HG03097 (cell line): ENCODE data around the gene TUBG1.
"Not testable (repeated sequence)": the region's sequence is repeated elsewhere in the genome, so short reads cannot be mapped to it uniquely, and the experiment has no call there.

ENCODE experiments used
- ATAC-seq: cut with Tn5 transposase; IDR thresholded peaks from one replicate; pipeline ENCODE4 v1.9.1; 2021; ENCODE audit not compliant: unreplicated experiment, low FRiP score

TUBG1 gene

DNA sequence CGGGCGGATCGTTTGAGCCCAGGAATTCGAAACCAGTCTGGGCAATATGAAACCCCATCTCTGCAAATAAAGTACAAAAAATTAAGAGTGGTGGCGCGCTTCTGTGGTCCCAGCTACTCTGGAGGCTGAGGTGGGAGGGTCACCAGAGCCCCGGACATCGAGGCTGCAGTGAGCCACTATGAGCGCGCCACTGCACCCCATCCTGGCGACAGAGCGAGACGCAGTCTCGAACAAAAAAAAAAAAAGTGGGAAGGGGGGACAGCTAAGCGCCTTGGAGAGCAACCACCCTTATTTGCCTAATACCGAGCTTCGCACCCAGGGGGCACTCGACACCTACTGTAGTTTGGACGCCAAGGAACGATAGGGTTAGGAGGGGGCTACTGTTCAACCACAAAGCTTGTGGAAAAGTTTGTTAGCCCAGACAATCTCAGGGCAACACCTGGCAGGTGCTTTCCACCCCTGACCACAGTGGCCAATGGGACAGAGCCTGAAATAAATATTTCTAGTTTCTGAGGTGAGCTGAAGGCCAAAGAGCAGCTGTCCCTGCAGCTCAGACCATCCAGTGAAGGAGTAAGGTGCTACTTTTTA is 31.1 kb upstream of the TUBG1 start:
- ATAC-seq: peak; percentile 36

DNA sequence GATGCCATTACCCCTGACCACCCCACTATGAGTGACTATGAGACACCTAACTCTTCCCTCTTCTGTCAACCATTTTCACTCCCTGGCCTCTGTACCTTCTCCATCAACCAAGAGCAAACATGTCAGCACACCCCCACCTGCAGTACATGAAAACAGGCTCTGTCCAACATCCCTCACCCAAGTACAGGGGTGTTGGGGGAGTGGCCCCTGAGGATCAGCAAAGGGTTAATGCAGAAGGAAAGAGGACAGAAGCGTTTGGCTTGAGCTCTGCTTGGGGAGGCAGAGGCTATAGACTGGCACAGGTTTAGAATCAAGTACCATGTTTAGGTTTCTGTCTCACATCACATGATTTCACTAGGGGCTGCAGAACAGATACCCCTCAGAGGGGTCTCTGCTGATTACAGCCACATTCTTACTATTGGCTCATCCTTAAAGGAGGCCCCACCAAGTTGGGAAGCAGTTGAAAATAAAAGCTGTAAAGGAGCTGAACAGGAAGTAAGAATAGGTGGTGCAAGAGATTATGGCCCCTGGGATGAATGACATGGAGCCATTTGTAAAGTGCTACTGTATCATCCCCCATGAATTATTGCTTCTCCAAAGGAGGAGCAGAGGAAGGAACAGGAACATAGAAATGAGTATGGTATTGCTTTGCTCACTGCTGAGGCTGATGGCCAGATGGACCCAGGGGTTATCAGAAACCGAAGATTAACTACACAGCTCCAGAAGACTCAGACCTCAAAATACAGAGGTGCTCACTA is 29.5 kb upstream of the TUBG1 start:
- no peak for ATAC-seq

DNA sequence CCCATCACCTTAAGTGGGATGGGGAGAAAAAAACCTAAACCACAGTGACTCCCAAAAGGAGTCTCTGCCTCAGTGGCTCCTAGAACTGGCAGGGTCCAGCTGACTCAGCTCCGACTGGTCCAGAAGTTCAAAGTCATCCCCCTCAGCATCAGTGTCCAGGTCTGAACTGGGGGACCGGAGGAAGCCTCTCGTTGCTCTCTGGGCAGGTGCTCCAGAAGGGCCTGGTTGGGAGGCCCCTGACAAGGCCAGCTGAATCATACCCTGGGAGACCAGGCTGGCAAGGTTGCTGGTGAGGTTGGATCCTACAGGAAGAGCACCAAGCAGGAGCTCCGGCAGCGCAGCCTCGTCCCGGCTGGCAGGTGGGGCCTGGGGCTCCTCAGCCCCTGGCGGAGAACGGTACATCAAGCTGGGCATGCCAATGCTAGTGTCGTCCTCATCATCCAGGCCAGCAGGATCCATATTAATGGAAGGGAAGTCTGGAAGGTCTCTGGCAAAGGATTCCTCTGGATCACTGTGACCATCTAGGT is 27.7 kb upstream of the TUBG1 start:
- ATAC-seq: no peak

DNA sequence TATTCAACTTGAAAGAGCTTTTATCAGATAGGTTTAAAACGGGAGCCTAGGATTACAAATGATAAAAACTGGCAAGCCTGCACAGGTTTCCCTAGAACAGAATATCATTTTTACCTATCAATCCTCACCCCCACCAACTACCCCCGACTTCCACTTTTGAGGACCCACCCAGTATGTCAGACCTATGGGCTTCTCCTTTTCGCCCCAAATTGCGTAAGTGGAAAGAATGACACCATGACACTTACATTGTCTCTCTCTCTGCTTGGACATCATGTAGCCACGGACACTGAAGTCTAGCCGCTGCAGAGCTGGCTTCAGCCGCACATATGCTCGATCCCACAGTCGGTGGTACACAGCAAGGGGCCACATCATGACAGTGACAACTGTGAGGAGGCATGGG is 24.6 kb upstream of the TUBG1 start:
- ATAC-seq: no peak

DNA sequence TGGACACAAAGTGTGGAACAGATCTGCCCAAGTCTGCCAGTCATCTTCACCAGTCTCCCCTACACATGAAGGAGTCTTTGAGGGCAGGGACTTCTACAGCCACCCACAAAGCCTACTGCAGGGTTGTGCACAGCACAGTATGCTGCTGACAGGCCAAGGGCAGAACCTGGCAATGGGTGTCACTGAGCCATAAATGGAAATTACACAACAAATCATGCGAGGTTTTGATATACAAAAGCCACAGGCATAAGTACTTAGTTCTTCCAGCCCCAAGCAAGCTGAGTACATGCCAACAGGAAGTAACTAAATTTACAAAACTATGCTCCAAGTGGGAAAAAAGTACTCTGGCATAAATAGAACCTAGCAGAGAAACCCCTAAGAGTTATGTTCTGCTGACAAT is 24.1 kb upstream of the TUBG1 start:
- no peak for ATAC-seq

DNA sequence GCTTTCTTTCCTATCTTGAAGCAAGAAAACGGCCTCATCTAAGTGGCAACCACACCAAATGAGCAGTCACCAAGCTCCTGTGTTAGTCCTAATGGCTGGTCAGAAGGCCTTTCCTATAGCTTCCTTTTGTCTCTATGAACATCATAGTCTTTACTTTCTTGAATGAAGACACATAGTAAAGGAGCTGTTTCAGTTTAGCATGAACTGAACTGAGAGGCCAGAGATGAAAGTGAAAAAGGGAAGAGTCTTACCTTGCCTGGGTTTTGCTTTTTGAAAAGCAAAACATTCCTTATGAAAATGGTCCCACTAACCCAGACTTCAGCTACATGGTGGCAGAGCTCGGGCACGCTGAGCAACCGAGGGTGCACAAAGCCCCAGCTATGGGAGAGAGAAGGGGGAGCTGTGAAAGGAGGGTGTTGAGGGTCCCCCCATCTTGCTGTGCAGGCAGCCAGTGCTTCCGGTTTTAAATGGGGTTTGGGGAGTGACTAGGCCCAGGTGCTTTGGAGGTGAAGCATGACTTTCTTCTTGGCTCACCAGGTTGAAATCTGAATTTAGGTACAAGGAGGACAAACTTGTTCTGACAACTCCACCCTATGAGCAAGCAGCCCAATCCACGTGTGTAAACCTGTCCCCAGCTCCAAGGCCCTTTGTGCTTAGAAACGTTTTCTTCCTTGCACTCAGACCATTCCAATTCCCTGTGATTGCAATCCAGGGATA is 22.8 kb upstream of the TUBG1 start:
- no peak for ATAC-seq

DNA sequence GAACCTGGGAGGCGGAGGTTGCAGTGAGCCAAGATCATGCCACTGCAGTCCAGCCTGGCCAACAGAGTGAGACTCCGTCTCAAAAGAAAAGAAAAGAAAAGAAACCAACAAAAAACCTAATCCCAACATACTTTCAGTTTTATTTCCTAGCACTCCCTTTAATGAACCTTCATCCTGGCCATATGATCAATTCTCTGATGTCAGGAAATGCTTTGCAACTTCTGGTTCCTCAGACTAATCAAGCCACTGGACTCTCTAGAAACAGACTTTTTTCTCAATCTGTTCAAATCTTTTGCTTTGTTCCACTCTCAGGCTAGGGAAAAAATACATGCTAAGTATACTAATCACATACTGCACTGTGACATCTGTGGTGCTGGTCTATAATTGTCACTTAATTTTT is 18.6 kb upstream of the TUBG1 start:
- no peak for ATAC-seq

DNA sequence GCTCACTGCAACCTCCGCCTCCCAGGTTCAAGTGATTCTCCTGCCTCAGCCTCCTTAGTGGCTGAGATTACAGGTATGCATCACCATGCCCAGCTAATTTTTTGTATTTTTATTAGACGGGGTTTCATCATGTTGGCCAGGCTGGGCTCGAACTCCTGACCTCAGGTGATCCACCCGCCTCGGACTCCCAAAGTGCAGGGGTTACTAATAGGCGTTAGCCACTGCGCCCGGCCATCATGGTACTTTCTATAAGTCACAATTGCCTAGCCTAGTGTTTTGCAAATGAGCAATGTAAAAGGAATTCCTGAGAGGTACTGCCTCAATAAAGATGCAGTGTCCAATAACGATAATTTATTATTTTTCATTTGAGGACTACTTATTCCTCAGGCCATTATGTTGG is 18.1 kb upstream of the TUBG1 start:
- ATAC-seq: no peak

DNA sequence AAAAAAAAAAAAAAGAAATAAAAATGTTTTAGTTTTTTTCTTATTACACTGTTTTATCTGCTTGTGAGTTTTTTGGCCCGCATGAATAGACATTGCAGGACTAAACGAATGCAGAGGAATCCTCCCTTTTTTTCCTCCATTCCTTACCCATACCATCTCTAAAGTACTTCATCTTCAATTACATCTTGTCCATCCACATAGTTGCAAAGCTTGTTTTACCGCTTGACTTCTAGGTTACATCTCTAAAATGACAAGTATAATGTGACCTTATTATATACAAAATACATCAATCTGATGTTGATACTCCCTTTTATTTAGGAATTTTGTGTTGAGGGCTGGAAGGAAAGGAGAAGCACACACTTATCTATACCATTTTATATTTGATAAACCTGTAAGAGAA is 13.1 kb upstream of the TUBG1 start:
- ATAC-seq: no peak

DNA sequence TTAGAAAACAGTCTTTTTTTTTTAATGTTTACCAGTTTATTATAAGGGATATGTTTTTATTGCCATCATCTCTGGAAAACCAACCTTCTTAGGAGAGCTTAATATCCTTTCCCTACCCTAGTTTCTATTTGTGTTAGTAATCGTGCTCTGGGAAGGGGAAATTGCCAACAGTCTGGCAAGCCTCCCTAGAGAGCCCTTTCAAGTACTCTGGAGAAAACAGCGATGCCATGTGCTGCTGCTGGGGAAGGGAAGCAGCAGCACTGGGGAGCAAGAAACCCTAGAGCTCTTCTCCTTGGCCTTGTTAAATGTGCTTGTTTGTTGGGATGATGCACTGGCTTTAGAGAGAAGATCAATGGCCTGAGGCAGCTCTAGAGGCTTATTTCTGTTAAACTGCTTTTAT is 10.6 kb upstream of the TUBG1 start:
- no peak for ATAC-seq

DNA sequence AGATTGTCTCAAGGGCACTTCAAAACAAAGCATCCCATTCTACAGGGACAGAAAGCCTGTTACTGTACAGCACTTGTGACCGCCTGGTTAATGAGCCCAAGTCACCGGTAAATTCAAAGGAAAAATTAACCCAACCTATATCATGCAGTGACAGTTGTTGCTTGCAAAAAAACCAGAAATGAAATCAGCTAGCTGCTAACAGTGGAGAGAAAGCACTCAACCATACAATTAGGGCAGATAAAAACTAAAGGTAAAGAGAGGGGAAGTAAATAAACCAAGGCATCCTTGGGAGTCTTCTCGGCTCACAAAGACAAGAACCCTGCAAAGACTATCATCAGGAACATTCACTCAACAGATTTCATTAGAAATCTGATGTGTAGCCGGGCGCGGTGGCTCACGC is 6.2 kb upstream of the TUBG1 start:
- no peak for ATAC-seq

DNA sequence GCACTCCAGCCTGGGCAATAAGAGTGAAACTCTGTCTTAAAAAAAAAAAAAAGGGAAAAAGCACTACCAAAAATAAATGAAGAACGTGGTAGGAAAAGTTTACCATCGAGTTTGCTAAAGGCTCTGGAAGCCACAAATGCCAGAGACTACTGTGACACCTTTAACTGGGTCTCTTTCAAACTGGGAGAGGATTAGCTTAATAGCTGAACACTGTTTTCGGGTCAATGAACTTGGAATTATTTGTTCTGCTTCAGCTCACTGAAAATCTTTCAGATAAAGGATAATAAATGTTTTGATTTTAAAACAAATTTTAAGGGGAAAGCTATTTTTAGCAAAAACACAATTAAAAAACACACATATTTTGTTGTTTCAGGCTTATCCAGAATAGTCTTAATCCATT is 1.7 kb upstream of the TUBG1 start:
- no peak for ATAC-seq

DNA sequence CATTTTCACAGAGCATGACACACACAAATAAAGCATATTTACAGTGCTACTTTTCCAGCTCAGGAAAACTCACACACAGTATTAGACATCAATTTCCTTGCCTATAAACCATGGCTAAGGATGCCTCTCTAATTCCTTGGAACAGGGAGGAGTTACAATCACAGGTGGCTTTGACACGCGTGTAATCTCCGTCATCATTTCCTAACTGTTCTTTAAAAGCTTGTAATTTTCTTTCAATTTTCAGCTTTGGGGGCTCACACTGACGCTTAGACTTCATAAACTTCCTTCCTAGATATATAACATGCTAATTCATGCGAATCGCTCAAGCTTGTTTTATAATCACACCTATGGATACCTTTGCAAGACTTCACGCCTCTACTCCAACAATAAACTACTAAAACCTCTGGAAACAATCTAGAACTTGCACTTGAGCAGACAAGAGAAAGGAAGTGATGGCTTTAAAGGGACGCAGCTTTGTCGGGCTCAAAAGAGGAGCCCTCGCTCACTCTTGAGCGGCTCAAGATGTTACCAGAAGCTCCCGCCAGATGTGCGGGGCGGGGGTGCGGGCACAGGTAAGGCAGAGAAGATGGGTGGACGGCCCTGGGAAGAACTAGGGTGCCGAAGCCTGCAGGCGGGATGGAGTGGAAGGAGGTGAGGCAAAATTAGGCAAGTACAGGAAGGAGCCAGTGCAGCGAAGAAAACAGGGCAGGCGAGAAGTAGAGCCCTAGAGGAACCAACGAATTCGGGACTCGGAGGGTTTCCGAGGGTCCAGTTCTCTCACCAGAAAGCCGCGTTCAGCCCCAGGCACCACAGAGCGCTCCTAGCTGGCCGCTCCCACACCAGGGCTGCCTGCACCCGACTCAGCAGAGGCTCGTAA is 940 bp upstream of the TUBG1 start:
- ATAC-seq: no peak

DNA sequence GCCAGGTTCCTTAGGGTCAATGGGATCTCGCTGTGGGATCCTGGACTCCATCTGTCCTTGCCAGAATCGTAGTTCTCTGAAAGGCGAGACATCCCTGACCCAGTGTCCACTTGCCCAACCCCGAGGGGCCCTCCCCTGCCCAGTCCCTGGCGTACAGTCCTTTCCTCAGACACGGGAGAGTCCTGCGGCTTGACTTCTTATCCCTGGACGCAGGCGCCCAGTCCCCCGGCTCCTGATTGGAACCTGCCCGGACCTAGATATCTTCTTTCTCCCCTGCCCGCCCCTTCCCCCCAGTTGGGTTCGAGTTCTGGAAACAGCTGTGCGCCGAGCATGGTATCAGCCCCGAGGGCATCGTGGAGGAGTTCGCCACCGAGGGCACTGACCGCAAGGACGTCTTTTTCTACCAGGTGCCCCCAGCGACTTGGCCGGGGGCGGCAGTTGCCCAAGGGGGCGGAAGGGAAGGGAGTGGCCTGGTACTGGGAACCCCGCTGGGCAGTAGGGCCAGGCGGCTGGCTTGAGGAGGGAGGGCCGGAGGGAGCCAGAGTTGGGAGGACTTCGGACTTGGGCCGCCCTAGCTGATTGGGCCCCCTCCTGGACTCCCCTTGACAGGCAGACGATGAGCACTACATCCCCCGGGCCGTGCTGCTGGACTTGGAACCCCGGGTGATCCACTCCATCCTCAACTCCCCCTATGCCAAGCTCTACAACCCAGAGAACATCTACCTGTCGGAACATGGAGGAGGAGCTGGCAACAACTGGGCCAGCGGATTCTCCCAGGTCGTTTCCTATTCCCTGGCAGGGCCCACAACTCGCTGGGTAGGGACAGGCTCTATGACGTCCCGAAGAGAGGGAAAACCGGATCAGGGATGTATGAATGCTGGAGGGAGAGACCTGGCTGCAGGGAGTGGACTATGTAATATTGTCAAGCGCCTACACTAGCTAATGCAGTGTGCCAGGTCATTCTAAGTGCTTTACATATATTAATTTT is 625 bp downstream of the TUBG1 start:
- not testable (repeated sequence) for ATAC-seq

DNA sequence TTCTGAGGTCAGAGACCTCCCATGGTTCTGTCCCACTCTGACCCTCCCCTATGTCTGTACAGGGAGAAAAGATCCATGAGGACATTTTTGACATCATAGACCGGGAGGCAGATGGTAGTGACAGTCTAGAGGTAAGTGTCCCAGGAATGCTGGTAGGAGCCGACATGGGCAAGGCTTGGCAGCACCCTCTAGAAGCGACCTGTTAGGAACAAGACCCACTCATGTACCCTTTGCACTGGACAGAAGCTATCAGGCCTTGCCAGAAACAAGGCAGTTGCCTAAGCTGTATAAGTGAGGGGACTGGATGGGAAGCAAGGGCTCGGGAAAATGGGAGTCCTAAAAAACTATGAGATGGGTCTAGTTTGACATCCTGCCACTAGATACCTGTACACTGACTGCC is 2.5 kb downstream of the TUBG1 start:
- ATAC-seq: no peak

DNA sequence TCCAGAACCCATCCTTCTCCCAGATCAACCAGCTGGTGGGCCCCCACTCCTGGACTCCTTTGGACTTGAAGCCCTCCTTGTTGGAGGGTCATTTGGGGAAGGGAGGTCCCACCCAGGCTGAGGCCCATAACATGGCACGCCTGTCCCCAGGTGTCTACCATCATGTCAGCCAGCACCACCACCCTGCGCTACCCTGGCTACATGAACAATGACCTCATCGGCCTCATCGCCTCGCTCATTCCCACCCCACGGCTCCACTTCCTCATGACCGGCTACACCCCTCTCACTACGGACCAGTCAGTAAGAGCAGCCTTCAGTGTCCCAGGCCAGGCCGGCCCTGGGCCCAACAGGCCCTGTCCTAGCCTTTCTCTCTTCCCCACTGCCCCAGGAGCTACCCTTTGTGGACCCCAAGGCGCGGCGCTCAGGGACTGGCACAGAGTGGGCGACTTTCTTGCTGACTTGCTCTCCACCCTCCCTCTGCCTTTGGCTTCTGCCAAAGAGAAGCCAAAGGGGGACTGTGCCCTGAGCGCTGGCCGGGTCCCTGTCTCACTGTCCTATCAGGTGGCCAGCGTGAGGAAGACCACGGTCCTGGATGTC is 4.3 kb downstream of the TUBG1 start:
- no peak for ATAC-seq

DNA sequence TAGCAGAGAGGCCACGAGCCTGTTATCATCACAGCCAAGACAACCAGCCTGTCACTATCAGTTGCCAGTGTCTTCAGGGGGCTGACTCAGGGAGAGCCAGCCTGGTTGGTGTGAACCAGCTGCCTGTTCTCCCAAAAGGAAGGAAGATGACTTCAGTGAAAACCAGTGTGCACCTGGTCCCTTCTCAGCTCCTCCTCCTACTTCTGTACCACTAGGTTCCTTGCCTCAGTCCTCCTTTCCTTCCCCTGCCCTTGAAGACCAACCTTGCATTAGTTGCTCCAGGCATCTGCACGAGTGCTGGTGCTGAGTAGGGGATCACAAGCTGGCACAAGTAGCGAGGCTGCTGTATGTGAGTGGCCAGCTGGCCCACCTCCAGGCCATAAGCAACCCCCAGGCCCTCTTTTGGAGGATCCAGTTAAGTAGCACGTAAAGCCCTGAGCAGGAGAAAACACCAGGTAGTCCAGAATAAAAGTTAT is 8.5 kb downstream of the TUBG1 start:
- peak; percentile 16 for ATAC-seq

DNA sequence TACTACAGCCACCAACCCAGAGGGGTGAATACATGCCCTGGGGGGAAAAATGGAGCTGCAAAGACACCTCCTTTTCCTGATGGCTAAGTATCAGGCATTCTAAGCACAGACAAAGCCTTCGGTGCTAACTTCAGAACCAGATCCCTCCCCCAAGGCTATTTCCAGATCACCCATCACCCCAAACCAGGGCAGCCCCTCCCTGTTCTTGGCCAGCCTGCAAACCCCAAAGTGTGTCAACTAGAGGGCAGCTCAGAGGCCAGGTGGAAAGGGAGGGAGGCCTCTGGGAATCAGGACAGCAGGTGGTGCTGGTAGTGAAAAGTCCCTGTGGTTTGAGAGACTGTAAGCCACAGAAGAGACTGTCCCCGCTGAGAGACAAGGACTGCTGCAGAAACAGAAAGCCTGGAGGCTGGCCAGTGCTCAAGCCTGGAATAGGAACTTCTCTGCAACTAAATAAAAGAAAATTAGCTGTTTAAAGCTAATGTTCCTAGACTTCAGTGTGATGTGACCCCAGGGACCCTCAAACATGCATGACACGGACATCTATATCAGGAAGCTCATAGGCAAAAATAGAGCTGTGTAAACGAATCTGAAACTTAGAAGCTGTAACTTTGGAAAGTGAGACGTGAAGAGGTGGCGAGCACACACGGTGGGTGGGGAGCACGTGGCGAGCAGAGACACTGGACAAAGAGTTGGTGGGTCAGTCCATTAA is 9.1 kb downstream of the TUBG1 start:
- ATAC-seq: peak; percentile 74
